GM12801 (cell line): ENCODE data around the gene OASL.

ENCODE experiments used
- TF ChIP-seq, protein P1 (sequence below): IDR thresholded peaks from one replicate; pipeline ENCODE4 v1.5.1; 2011; ENCODE audit warnings: control low read depth; ENCODE audit not compliant: insufficient read length; ENCODE audit errors: extremely low read depth

Gene OASL

DNA sequence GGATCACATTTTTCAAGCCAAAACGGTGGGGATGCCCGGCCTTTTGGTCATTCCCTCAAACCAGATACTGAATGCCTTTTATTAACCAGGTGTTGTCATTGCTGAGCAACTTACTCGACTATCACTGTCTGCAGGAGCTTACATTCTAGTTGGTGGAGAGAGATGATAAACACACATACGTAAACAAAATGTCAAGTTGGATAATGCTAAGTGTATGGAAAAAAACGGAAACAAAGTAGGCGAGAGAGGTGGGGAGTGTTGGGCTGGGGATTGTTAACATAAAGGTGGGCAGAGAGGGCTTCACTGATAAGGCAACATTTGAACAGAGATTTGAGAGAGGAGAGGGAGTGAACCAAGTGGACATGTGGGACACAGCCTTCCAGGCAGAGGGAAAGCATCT lies 27.2 kb downstream of the OASL start:
- TF ChIP-seq, protein P1, sequence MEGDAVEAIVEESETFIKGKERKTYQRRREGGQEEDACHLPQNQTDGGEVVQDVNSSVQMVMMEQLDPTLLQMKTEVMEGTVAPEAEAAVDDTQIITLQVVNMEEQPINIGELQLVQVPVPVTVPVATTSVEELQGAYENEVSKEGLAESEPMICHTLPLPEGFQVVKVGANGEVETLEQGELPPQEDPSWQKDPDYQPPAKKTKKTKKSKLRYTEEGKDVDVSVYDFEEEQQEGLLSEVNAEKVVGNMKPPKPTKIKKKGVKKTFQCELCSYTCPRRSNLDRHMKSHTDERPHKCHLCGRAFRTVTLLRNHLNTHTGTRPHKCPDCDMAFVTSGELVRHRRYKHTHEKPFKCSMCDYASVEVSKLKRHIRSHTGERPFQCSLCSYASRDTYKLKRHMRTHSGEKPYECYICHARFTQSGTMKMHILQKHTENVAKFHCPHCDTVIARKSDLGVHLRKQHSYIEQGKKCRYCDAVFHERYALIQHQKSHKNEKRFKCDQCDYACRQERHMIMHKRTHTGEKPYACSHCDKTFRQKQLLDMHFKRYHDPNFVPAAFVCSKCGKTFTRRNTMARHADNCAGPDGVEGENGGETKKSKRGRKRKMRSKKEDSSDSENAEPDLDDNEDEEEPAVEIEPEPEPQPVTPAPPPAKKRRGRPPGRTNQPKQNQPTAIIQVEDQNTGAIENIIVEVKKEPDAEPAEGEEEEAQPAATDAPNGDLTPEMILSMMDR: no peak

- TF ChIP-seq, protein P1: no peak
Measured at GRCh38 chr12:121010860-121011259, 28.2 kb downstream of the OASL start.

- TF ChIP-seq, protein P1: no peak
Measured at GRCh38 chr12:121009741-121010140, 29.3 kb downstream of the OASL start.

GRCh38 chr12:121008347-121009098 lies 30.5 kb downstream of the OASL start:
- TF ChIP-seq, protein P1: no peak

DNA sequence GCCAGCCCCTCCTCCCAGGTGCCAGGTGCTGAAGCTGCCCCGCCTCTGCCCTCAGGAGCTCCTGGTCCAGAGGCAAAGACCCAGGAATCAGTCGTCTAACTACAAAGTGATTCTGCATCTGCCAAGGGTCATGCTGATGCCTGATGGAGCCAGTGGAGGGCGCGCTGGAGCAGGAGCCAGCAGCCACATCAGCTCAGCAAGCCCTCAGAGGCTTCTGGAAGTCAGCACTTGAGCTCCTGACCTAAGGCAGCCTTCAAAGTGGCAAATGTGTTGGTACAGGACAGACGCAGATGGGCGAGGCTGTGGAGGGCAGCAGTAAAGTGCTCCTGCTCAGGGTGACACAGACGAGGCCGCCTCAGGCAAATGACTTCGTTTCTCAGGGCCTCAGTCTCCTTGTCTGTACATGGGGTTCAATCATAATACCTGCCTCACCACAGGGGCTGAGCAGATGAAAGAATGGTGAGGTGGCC lies 33.7 kb downstream of the OASL start:
- TF ChIP-seq, protein P1: no peak

DNA sequence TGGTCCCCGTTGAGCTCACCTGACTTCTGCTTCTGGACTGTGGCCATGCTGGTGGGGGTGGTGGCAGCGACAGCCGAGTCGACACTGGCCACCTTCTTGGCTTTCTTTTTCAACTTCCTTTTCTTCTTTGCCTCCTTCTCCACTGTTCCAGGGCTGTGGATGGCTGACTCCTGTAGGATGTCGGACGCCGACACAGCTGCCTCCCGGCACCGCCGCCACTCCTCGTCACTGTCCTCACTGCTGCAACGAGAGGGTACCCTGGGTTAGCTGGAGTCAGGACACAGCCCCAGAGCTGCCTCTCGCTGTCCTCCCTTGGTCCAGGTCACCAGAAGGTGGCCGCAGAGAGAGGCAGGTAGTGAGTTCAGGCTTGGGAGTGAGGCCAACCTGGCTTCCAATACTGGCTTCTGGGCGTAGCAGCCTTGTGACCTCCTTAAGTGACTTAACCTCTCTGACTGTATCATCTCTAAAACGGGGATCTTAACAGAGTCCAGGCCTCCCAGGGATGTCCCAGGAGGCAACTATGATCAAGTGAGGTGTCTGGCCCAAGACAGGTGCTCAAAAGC lies 34.7 kb downstream of the OASL start:
- TF ChIP-seq, protein P1: no peak

DNA sequence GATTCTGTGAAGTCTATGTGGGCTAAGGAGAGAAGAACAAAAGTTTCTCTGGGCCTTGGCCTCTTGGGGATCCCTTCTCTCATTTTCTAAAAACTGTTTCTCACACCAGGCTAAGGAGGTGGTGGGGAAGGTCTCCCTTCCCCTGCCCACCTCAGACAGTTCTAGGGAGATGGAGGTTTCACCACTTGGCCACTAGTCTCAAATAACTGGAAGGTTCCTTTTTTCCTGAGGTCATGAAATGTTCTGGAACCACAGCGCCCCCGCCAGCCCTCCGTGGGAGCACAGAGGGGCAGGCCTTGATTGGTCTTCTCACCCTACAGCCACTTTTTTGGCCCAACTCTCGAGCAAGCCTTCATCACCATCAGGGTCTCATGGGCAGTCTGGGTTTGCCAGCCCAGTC lies 35.4 kb downstream of the OASL start:
- TF ChIP-seq, protein P1: no peak
